Neuronal stem cell (in vitro differentiated cells): Measurements from ENCODE around the gene BST1.

Source experiments
- DNase-seq: peaks from one replicate; pipeline ENCODE4 v3.0.0-alpha.2; 2013; ENCODE audit warnings: low spot score
- H2AFZ ChIP-seq: one replicate; pipeline ENCODE4 v1.6.1; 2013; ENCODE audit warnings: mild to moderate bottlenecking, low read length, inconsistent platforms
- H2AK5ac ChIP-seq: 2 replicates; pipeline ENCODE4 v1.6.1; 2013; ENCODE audit warnings: low read depth, mild to moderate bottlenecking, inconsistent platforms, low read length, moderate library complexity, mixed read lengths
- H2BK120ac ChIP-seq: 2 replicates; pipeline ENCODE4 v1.6.1; 2013; ENCODE audit warnings: low read depth, mild to moderate bottlenecking, inconsistent platforms, low read length, moderate library complexity, mixed read lengths
- H2BK12ac ChIP-seq: one replicate; pipeline ENCODE4 v1.6.1; 2013; ENCODE audit warnings: low read length, inconsistent platforms
- H2BK15ac ChIP-seq: 2 replicates; pipeline ENCODE4 v1.6.1; 2013; ENCODE audit warnings: mild to moderate bottlenecking, low read length, inconsistent platforms, mixed read lengths
- H2BK5ac ChIP-seq: one replicate; pipeline ENCODE4 v1.6.1; 2013; ENCODE audit warnings: inconsistent platforms, mild to moderate bottlenecking, low read length, moderate library complexity
- H3K14ac ChIP-seq: one replicate; pipeline ENCODE4 v1.6.1; 2013; ENCODE audit warnings: low read length, inconsistent platforms
- H3K18ac ChIP-seq: 2 replicates; pipeline ENCODE4 v1.6.1; 2013; ENCODE audit warnings: low read length, inconsistent platforms
- H3K23ac ChIP-seq: 2 replicates; pipeline ENCODE4 v1.6.1; 2013; ENCODE audit warnings: low read depth, mild to moderate bottlenecking, mixed read lengths, low read length, inconsistent platforms; ENCODE audit not compliant: poor library complexity
- H3K27ac ChIP-seq: replicated peaks from 3 replicates; pipeline ENCODE4 v1.5.1; 2013; ENCODE audit warnings: low read length, inconsistent platforms
- H3K27me3 ChIP-seq, 3 experiments: 2 replicates each; pipeline ENCODE4 v1.6.1; 2013; ENCODE audit warnings: low read length in 3 of 3, mild to moderate bottlenecking in 2 of 3, inconsistent platforms in 1 of 3, low read depth in 1 of 3, mixed read lengths in 1 of 3, moderate library complexity in 1 of 3; ENCODE audit not compliant: control insufficient read depth in 3 of 3, insufficient read depth in 3 of 3
- H3K36me3 ChIP-seq, 2 donors: replicated peaks in 1 of 2; 2 replicates each; pipeline ENCODE4 v1.6.1; 2013; ENCODE audit warnings: low read length in 2 of 2; ENCODE audit not compliant: control insufficient read depth in 2 of 2, insufficient read depth in 2 of 2
- H3K4ac ChIP-seq: 2 replicates; pipeline ENCODE4 v1.6.1; 2013; ENCODE audit warnings: inconsistent platforms, mild to moderate bottlenecking, low read length, moderate library complexity
- H3K4me1 ChIP-seq, 2 donors: 1 replicate in 1 of 2; 2 replicates in 1 of 2; pipeline ENCODE4 v1.6.1; 2013; ENCODE audit warnings: low read length in 2 of 2, low read depth in 1 of 2; ENCODE audit not compliant: control insufficient read depth in 2 of 2, insufficient read depth in 1 of 2
- H3K4me2 ChIP-seq: one replicate; pipeline ENCODE4 v1.6.1; 2013; ENCODE audit warnings: mild to moderate bottlenecking, low read length, inconsistent platforms; ENCODE audit not compliant: insufficient read depth, poor library complexity, severe bottlenecking
- H3K4me3 ChIP-seq, 2 donors: 2 replicates each; pipeline ENCODE4 v1.5.1; 2013; ENCODE audit warnings: low read length in 2 of 2, mild to moderate bottlenecking in 2 of 2, inconsistent platforms in 1 of 2, moderate library complexity in 1 of 2
- H3K79me1 ChIP-seq: one replicate; pipeline ENCODE4 v1.6.1; 2013; ENCODE audit warnings: low read depth, mild to moderate bottlenecking, inconsistent platforms, low read length, moderate library complexity
- H3K9ac ChIP-seq: one replicate; pipeline ENCODE4 v1.6.1; 2013; ENCODE audit warnings: mild to moderate bottlenecking, low read depth, low read length, inconsistent platforms; ENCODE audit not compliant: poor library complexity
- H3K9me3 ChIP-seq, 2 donors: replicated peaks in 1 of 2; 2 replicates each; pipeline versions ENCODE3 to v1.6.1; 2013; ENCODE audit warnings: low read length in 2 of 2, mild to moderate bottlenecking in 2 of 2, inconsistent platforms in 1 of 2, low read depth in 1 of 2, mixed read lengths in 1 of 2, moderate library complexity in 1 of 2; ENCODE audit not compliant: control insufficient read depth in 2 of 2, insufficient read depth in 1 of 2
- H4K8ac ChIP-seq: one replicate; pipeline ENCODE4 v1.6.1; 2013; ENCODE audit warnings: low read depth, mild to moderate bottlenecking, inconsistent platforms, low read length, moderate library complexity
- H4K91ac ChIP-seq: one replicate; pipeline ENCODE4 v1.6.1; 2013; ENCODE audit warnings: low read length, low read depth, mild to moderate bottlenecking, inconsistent platforms; ENCODE audit not compliant: poor library complexity
- WGBS, 2 donors: extraction: QIAGEN DNeasy Blood & Tissue Kit; methylation state at CpG; one replicate each; pipeline ENCODE4 v1.1.7; 2013; ENCODE audit warnings: missing lambda C conversion rate in 2 of 2, mixed read lengths in 1 of 2; ENCODE audit not compliant: insufficient read length in 2 of 2, insufficient replicate concordance in 1 of 2; ENCODE audit errors: extremely low coverage in 2 of 2; 5-methylcytosine and 5-hydroxymethylcytosine counted together

The BST1 gene

GRCh38 chr4:15673337-15673736 lies 29.5 kb upstream of the BST1 start:
- Histone ChIP-seq H2BK15ac (no peak overlapping the region), H3K14ac (no peak overlapping the region), H3K23ac (no peak overlapping the region), H3K4me2 (no peak overlapping the region), H3K9me3 (peaks cover 0 to 22% of the 10 kb centered on the region in 2 donors), H4K8ac (no peak overlapping the region), H2AK5ac (no peak overlapping the region), H3K27me3 (no peaks in the 10 kb centered on the region), H4K91ac (no peak overlapping the region), H3K36me3 (peaks cover 2 to 72% of the 10 kb centered on the region in 2 donors), H3K27ac (no peak overlapping the region), H2BK5ac (no peak overlapping the region), H3K4ac (no peak overlapping the region), H3K18ac (no peak overlapping the region), H2AFZ (no peak overlapping the region), H2BK120ac (no peak overlapping the region), H3K79me1 (peaks cover 4% of the 10 kb centered on the region), H3K4me3 (no peak overlapping the region), H2BK12ac (no peak overlapping the region), H3K4me1 (no peaks in the 10 kb centered on the region), H3K9ac (no peak overlapping the region)
- no peak for DNase-seq
- WGBS, 2 donors: no CpG with 5 or more reads among the region's 1 CpG

- no CpG with 5 or more reads among the region's 2 CpGs for WGBS, 2 donors
These were observed 28.8 kb upstream of the BST1 start for GRCh38 chr4:15674046-15674445.

GRCh38 chr4:15674926-15675325 lies 27.9 kb upstream of the BST1 start:
- Histone ChIP-seq H3K27me3 (no peaks in the 10 kb centered on the region), H4K8ac (no peak overlapping the region), H3K9me3 (peaks cover 0 to 29% of the 10 kb centered on the region in 2 donors), H3K4me2 (no peak overlapping the region), H4K91ac (no peak overlapping the region), H3K79me1 (peaks cover 4% of the 10 kb centered on the region), H3K4ac (no peak overlapping the region), H2AFZ (no peak overlapping the region), H2BK15ac (no peak overlapping the region), H3K18ac (no peak overlapping the region), H3K23ac (no peak overlapping the region), H3K36me3 (peaks cover 2 to 70% of the 10 kb centered on the region in 2 donors), H3K27ac (no peak overlapping the region), H3K4me1 (no peaks in the 10 kb centered on the region), H2BK5ac (no peak overlapping the region), H2BK120ac (no peak overlapping the region), H3K14ac (no peak overlapping the region), H2AK5ac (no peak overlapping the region), H3K9ac (no peak overlapping the region), H3K4me3 (no peak overlapping the region), H2BK12ac (no peak overlapping the region)
- no CpG with 5 or more reads among the region's 4 CpGs for WGBS, 2 donors
- no peak for DNase-seq

More at GRCh38 chr4:15674046-15674445, 28.8 kb upstream of the BST1 start:
- H2AFZ ChIP-seq: no peak overlapping the region
- H3K9me3 ChIP-seq: peaks cover 0 to 23% of the 10 kb centered on the region in 2 donors
- H2AK5ac ChIP-seq: no peak overlapping the region
- H3K9ac ChIP-seq: no peak overlapping the region
- no peak overlapping the region for H2BK15ac ChIP-seq
- H3K79me1 ChIP-seq: peaks cover 4% of the 10 kb centered on the region
- H3K18ac ChIP-seq: no peak overlapping the region
- H3K36me3 ChIP-seq: peaks cover 2 to 70% of the 10 kb centered on the region in 2 donors
- H3K4ac ChIP-seq: no peak overlapping the region
- H3K23ac ChIP-seq: no peak overlapping the region
- H2BK12ac ChIP-seq: no peak overlapping the region
- H2BK5ac ChIP-seq: no peak overlapping the region
- H4K8ac ChIP-seq: no peak overlapping the region
- H2BK120ac ChIP-seq: no peak overlapping the region
- no peaks in the 10 kb centered on the region for H3K27me3 ChIP-seq
- H4K91ac ChIP-seq: no peak overlapping the region
- DNase-seq: no peak
- H3K14ac ChIP-seq: no peak overlapping the region
- H3K4me2 ChIP-seq: no peak overlapping the region
- H3K27ac ChIP-seq: no peak overlapping the region
- H3K4me3 ChIP-seq: no peak overlapping the region
- no peaks in the 10 kb centered on the region for H3K4me1 ChIP-seq

- DNase-seq: no peak
- Histone ChIP-seq H2BK120ac (no peak overlapping the region), H2BK12ac (no peak overlapping the region), H3K23ac (no peak overlapping the region), H3K27me3 (no peaks in the 10 kb centered on the region), H3K4me2 (no peak overlapping the region), H3K4me3 (no peak overlapping the region), H4K91ac (no peak overlapping the region), H3K27ac (no peak overlapping the region), H3K9ac (no peak overlapping the region), H4K8ac (no peak overlapping the region), H2BK5ac (no peak overlapping the region), H3K14ac (no peak overlapping the region), H3K4me1 (no peaks in the 10 kb centered on the region), H3K4ac (no peak overlapping the region), H3K9me3 (peaks cover 0 to 29% of the 10 kb centered on the region in 2 donors), H3K79me1 (peaks cover 4% of the 10 kb centered on the region), H2BK15ac (no peak overlapping the region), H3K18ac (no peak overlapping the region), H2AFZ (no peak overlapping the region), H2AK5ac (no peak overlapping the region), H3K36me3 (peaks cover 2 to 68% of the 10 kb centered on the region in 2 donors)
- no CpG with 5 or more reads among the region's 3 CpGs for WGBS, 2 donors
These were observed 27.5 kb upstream of the BST1 start for GRCh38 chr4:15675356-15675755.
